MM.1S (cell line): ENCODE data around the gene CHGA.

ENCODE experiments used
- DNase-seq: peaks from one replicate; pipeline ENCODE4 v3.0.0-alpha.2; 2015
- H2AFZ ChIP-seq: fragments of 300-600 bp; sonication (generic); 2 replicates; pipeline ENCODE4 v1.6.0; 2016; ENCODE audit warnings: antibody characterized with exemption, low read length
- H3F3A ChIP-seq: fragments of 300-600 bp; sonication (generic); 2 replicates; pipeline ENCODE4 v1.6.1; 2016; ENCODE audit warnings: mild to moderate bottlenecking, antibody characterized with exemption, low read length, moderate library complexity, mixed read lengths; ENCODE audit not compliant: insufficient read depth
- H3K27ac ChIP-seq: fragments of 300-600 bp; sonication (generic); 2 replicates; pipeline ENCODE4 v1.5.1; 2016; ENCODE audit warnings: mild to moderate bottlenecking, low read length
- H3K27me3 ChIP-seq: fragments of 300-600 bp; sonication (generic); replicated peaks from 2 replicates; pipeline ENCODE4 v1.6.0; 2016; ENCODE audit warnings: low read length; ENCODE audit not compliant: insufficient read depth
- H3K36me3 ChIP-seq: fragments of 300-600 bp; sonication (generic); replicated peaks from 2 replicates; pipeline ENCODE4 v1.6.1; 2016; ENCODE audit warnings: mild to moderate bottlenecking, low read length, mixed read lengths; ENCODE audit not compliant: insufficient read depth
- H3K4me1 ChIP-seq: fragments of 300-600 bp; sonication (generic); 2 replicates; pipeline ENCODE4 v1.6.1; 2016; ENCODE audit warnings: low read length, mixed read lengths
- H3K4me2 ChIP-seq: fragments of 300-600 bp; sonication (generic); 2 replicates; pipeline ENCODE4 v1.6.0; 2016; ENCODE audit warnings: low read depth, low read length
- H3K4me3 ChIP-seq: fragments of 300-600 bp; sonication (generic); 2 replicates; pipeline ENCODE4 v1.5.1; 2016; ENCODE audit warnings: low read length, mixed read lengths
- H3K79me2 ChIP-seq: fragments of 300-600 bp; sonication (generic); 2 replicates; pipeline ENCODE4 v1.6.1; 2016; ENCODE audit warnings: mixed run types, low read length, mixed read lengths
- H3K9ac ChIP-seq: fragments of 300-600 bp; sonication (generic); 2 replicates; pipeline ENCODE4 v1.6.1; 2016; ENCODE audit warnings: low read length, mixed read lengths
- H3K9me2 ChIP-seq: fragments of 300-600 bp; sonication (generic); replicated peaks from 2 replicates; pipeline ENCODE4 v1.6.1; 2016; ENCODE audit warnings: mild to moderate bottlenecking, low read length, mixed read lengths; ENCODE audit not compliant: insufficient read depth
- H3K9me3 ChIP-seq: fragments of 300-600 bp; sonication (generic); replicated peaks from 2 replicates; pipeline ENCODE4 v1.6.1; 2016; ENCODE audit warnings: mild to moderate bottlenecking, low read length, mixed read lengths; ENCODE audit not compliant: insufficient read depth
- H4K20me1 ChIP-seq: fragments of 300-600 bp; sonication (generic); 2 replicates; pipeline ENCODE4 v1.6.1; 2016; ENCODE audit warnings: mild to moderate bottlenecking, low read length, moderate library complexity, mixed read lengths; ENCODE audit not compliant: insufficient read depth
- CTCF ChIP-seq: fragments of 300-600 bp; sonication (generic); IDR thresholded peaks from 2 replicates; pipeline ENCODE4 v1.5.1; 2016; ENCODE audit warnings: antibody characterized with exemption, low read length, mixed read lengths
- EZH2 ChIP-seq: fragments of 300-600 bp; sonication (generic); optimal IDR thresholded peaks from 2 replicates; pipeline ENCODE3; 2017; ENCODE audit warnings: low read depth, mild to moderate bottlenecking, antibody characterized with exemption, low read length, mixed read lengths
- EZH2phosphoT487 ChIP-seq: fragments of 300-600 bp; sonication (generic); IDR thresholded peaks from 2 replicates; pipeline ENCODE4 v1.6.1; 2018; ENCODE audit warnings: antibody characterized with exemption, low read length

CHGA gene

GRCh38 chr14:92982956-92983355 lies 60.0 kb downstream of the CHGA start:
- Histone ChIP-seq H3K4me1 (no peaks in the 10 kb centered on the region), H2AFZ (no peak overlapping the region), H3K36me3 (no peaks in the 10 kb centered on the region), H3F3A (no peaks in the 10 kb centered on the region), H3K4me2 (no peak overlapping the region), H3K27ac (no peak overlapping the region), H3K27me3 (no peaks in the 10 kb centered on the region), H4K20me1 (no peaks in the 10 kb centered on the region), H3K9ac (no peak overlapping the region), H3K9me3 (no peaks in the 10 kb centered on the region), H3K9me2 (no peaks in the 10 kb centered on the region), H3K79me2 (no peaks in the 10 kb centered on the region), H3K4me3 (no peak overlapping the region)
- TF ChIP-seq EZH2 (no peak), EZH2phosphoT487 (no peak), CTCF (no peak)
- DNase-seq = no peak

GRCh38 chr14:92984082-92984788 lies 61.3 kb downstream of the CHGA start:
- H3K27ac ChIP-seq = no peak overlapping the region
- H3K4me2 ChIP-seq = no peak overlapping the region
- H3K9ac ChIP-seq = no peak overlapping the region
- H3K9me3 ChIP-seq = no peaks in the 10 kb centered on the region
- H3K79me2 ChIP-seq = no peaks in the 10 kb centered on the region
- no peaks in the 10 kb centered on the region for H3K4me1 ChIP-seq
- no peaks in the 10 kb centered on the region for H3K27me3 ChIP-seq
- no peak for TF ChIP-seq EZH2
- TF ChIP-seq EZH2phosphoT487 = no peak
- no peak for TF ChIP-seq CTCF
- no peaks in the 10 kb centered on the region for H4K20me1 ChIP-seq
- no peaks in the 10 kb centered on the region for H3K9me2 ChIP-seq
- H2AFZ ChIP-seq = no peak overlapping the region
- H3K4me3 ChIP-seq = no peak overlapping the region
- no peaks in the 10 kb centered on the region for H3K36me3 ChIP-seq
- H3F3A ChIP-seq = no peaks in the 10 kb centered on the region
- no peak for DNase-seq
